ENCODE results near the gene COX8C.

Gene COX8C

GRCh38 chr14:93301821-93302447 is 45.0 kb upstream of the COX8C start:
- H3K9me3 ChIP-seq (ENCODE audit: control insufficient read depth, insufficient read depth, low read depth, low read length) = no peaks in the 10 kb centered on the region
- TF ChIP-seq ZNF654 (tag by site-specific recombination; IDR thresholded peaks at IDR 0.05; ENCODE audit: low read depth) (no peak), KLF16 (tag by site-specific recombination; IDR thresholded peaks at IDR 0.05) (no peak), ZNF19 (tag by site-specific recombination; IDR thresholded peaks at IDR 0.05; ENCODE audit: low read depth) (no peak), ZNF140 (tag by site-specific recombination; IDR thresholded peaks at IDR 0.05) (no peak), ZBTB44 (tag by site-specific recombination; IDR thresholded peaks at IDR 0.05) (0 out of 2 replicates have a peak, but pooled peaks have one; percentile 20), HIC1 (tag by site-specific recombination; IDR thresholded peaks at IDR 0.05) (peak; percentile 59; the same call in 1 of the 2 replicates), ELK4 (IDR thresholded peaks at IDR 0.05; ENCODE audit: borderline replicate concordance, low read depth, low read length) (no peak), FEZF1 (tag by site-specific recombination; IDR thresholded peaks at IDR 0.05) (no peak), ZNF449 (tag by site-specific recombination; IDR thresholded peaks at IDR 0.05) (peak; percentile 53; the same call in 1 of the 2 replicates), PRDM10 (tag by site-specific recombination; IDR thresholded peaks at IDR 0.05) (peak; percentile 42; the same call in 1 of the 2 replicates), ZEB2 (tag by site-specific recombination; IDR thresholded peaks at IDR 0.05) (no peak), ZNF366 (tag by site-specific recombination; conservative IDR thresholded peaks at IDR 0.05) (peak; percentile 40), ZNF549 (tag by site-specific recombination; IDR thresholded peaks at IDR 0.05) (no peak), ZNF629 (tag by site-specific recombination; IDR thresholded peaks at IDR 0.05) (0 out of 2 replicates have a peak, but pooled peaks have one; percentile 30), SP7 (tag by site-specific recombination; IDR thresholded peaks at IDR 0.05) (0 out of 2 replicates have a peak, but pooled peaks have one; percentile 18), ZNF24 (tag by site-specific recombination; IDR thresholded peaks at IDR 0.05) (no peak; the same call in 1 of the 2 replicates), ZNF394 (tag by site-specific recombination; IDR thresholded peaks at IDR 0.05; ENCODE audit: borderline replicate concordance) (no peak), ZNF660 (tag by site-specific recombination; IDR thresholded peaks at IDR 0.05) (no peak), ZBTB20 (tag by site-specific recombination; IDR thresholded peaks at IDR 0.05) (no peak), OVOL3 (tag by site-specific recombination; IDR thresholded peaks at IDR 0.05) (no peak), ZNF184 (tag by site-specific recombination; IDR thresholded peaks at IDR 0.05) (no peak), ZNF600 (tag by site-specific recombination; IDR thresholded peaks at IDR 0.05) (peak; percentile 78), ZNF529 (tag by site-specific recombination; IDR thresholded peaks at IDR 0.05; ENCODE audit: insufficient replicate concordance) (no peak), ZNF175 (tag by site-specific recombination; IDR thresholded peaks at IDR 0.05) (no peak), ZNF16 (tag by site-specific recombination; IDR thresholded peaks at IDR 0.05; ENCODE audit: low read depth) (no peak), ZBTB17 (tag by site-specific recombination; IDR thresholded peaks at IDR 0.05) (peak; percentile 95), GLIS1 (tag by site-specific recombination; IDR thresholded peaks at IDR 0.05) (0 out of 2 replicates have a peak, but pooled peaks have one; percentile 29), IKZF3 (tag by site-specific recombination; IDR thresholded peaks at IDR 0.05) (no peak)
- CTCF ChIA-PET = no interaction called here
- no peak overlapping the region for H3K4me3 ChIP-seq (ENCODE audit: low read depth, low read length)
- no peaks in the 10 kb centered on the region for H3K36me3 ChIP-seq (ENCODE audit: control insufficient read depth in 2 of 2, insufficient read depth in 1 of 2, low read length in 2 of 2)
- H3K27ac ChIP-seq (ENCODE audit: extremely low read depth, low read depth, low read length) = no peak overlapping the region
- H3K4me1 ChIP-seq (ENCODE audit: control insufficient read depth, insufficient read depth, low read length) = peaks cover 21% of the 10 kb centered on the region
- POLR2A ChIA-PET = no interaction called here

Data from HEK293 (cell line).